GM08714 (cell line): ENCODE results near the gene GAS7.
"Not testable (repeated sequence)": the region's sequence is repeated elsewhere in the genome, so short reads cannot be mapped to it uniquely, and the experiment has no call there.

Experiments used
- H3K4me3 ChIP-seq: fragments of 200-500 bp; sonication (Bioruptor generic); 2 replicates; pipeline ENCODE4 v1.5.1; 2014; ENCODE audit warnings: mild to moderate bottlenecking, low read length, inconsistent platforms
- ZNF274 ChIP-seq: IDR thresholded peaks from 2 replicates; pipeline ENCODE4 v1.6.1; 2012; ENCODE audit warnings: mild to moderate bottlenecking, low read depth, low read length

Gene GAS7

DNA sequence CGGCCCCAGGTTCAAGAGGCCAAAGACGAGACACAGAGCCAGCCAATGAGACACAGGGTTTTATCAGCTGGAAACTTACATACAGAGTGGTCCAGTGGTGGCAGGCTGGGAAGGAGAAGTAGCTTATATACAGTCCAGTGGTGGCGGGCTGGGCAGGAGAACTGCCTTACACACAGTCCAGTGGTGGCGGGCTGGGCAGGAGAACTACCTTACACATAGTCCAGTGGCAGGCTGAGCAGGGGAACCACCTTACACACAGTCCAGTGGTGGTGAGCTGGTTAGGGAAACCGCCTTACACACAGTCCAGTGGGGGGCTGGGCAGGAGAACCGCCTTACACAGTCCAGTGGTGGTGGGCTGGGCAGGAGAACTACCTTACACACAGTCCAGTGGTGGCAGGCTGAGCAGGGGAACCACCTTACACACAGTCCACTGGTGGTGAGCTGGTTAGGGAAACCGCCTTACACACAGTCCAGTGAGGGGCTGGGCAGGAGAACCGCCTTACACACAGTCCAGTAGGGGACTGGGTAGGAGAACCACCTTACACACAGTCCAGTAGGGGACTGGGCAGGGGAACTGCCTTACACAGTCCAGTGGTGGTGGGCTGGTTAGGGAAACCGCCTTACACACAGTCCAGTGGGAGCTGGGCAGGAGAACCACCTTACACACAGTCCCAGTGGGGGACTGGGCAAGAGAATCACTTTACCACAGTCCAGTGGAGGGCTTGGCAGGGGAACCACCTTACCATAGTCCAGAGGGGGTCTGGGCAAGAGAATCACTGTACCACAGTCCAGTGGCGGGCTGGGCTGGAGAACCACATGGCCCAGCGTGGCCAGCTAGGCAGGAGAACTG, 90.9 kb downstream of the GAS7 start:
- no peak for TF ChIP-seq ZNF274
- H3K4me3 ChIP-seq: no peak overlapping the region

DNA sequence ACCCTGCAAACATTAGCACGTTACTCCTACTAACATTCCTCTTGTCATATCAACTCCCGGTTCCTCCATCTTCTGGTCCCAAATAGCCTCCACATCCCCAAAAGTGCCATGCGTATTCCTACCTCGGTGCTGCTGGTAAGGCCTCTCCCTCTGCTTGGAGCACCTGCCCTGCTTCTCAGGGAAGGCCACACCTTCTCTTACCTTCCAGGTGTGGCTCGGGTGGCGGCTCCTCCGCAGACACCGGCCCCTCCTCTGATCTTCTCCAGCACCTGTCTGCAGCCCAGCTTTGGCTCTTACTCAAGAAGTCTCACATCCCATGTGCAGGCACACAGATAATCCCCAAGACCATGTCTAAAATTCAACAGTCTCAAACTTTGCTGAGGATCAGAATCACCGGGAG, 92.3 kb downstream of the GAS7 start:
- H3K4me3 ChIP-seq: no peak overlapping the region
- no peak for TF ChIP-seq ZNF274

DNA sequence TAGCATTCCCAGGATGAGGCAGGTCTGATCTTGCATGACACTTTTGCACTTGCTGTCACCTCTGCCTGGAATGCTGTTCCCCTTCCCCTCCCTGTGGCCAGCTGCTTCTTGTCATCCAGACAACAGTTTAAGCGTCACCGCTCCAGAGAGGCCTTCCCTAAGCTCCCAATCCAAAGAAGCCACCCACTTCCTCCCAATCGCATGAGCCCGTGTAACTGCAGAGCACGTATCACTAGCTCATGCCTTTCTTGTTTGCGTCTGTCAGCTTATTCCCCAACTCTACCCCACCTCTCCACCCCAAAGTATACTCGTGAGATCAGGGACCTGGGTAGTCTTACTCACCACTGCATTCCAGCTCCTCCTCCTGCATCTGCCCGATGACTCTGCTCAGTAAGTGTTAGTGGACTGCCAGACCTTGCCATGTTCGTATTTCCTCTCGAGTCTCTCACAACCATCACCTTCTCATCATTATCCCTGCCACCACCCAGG, 92.8 kb downstream of the GAS7 start:
- H3K4me3 ChIP-seq: no peak overlapping the region
- no peak for TF ChIP-seq ZNF274

DNA sequence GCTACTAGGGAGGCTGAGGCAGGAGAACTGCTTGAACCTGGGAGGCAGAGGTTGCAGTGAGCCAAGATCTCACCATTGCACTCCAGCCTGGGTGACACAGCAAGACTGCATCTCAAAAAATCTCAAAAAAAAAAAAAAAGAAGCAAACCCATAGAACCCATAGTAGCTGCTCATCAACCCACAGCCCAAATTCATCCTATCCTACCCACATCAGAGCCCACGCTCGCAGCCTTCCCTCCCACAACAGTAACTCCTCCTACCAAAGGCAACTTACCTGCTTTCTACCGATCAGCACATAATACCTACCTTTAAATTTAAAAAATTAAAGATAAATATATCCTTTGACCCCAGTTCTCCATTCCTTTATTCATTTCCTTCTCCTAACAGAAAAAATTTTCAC, 94.7 kb downstream of the GAS7 start:
- no peak overlapping the region for H3K4me3 ChIP-seq
- no peak for TF ChIP-seq ZNF274

DNA sequence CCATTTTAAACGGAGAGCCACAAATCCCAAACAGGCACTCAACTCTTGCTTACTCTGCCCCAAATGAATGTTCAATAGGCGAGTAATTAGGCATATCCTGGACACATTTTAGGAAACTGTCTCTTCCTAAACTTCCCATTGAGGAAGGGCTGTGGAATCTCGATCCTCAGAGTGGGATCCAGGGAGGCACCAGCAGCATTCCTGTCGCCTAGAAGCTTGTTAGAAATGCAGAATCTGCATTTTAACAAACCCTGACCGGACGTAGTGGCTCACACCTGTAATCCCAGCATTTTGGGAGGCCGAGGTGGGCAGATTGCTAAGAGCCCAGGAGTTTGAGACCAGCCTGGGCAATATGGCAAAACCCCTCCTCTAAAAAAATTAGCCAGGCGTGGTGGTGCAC, 95.6 kb downstream of the GAS7 start:
- H3K4me3 ChIP-seq: no peak overlapping the region
- TF ChIP-seq ZNF274: no peak

DNA sequence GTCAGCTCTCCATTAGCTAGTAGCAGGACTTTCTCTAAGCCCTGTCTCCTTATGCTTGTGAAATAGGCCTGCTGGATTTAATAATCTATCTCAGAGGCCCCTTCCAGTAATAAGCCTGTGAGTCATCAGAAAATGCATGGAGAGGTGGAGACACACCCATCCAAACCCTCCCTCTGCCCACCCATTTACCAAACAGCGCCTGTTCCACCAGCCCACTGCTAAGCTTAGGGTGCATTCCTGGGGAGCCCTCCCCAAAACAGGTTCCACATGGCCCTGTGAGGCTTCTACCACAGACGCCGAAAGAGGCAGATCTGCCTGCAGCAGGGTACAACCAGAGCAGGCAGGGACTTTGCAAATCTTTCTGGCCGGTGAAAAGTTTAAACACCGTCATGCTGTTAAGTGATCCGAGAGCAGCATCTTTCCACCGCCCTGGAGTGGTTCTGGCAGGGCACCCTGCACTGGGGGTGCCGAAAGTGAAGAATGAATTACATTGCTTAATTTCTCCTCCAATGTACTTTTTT, 99.3 kb downstream of the GAS7 start:
- no peak overlapping the region for H3K4me3 ChIP-seq
- no peak for TF ChIP-seq ZNF274

DNA sequence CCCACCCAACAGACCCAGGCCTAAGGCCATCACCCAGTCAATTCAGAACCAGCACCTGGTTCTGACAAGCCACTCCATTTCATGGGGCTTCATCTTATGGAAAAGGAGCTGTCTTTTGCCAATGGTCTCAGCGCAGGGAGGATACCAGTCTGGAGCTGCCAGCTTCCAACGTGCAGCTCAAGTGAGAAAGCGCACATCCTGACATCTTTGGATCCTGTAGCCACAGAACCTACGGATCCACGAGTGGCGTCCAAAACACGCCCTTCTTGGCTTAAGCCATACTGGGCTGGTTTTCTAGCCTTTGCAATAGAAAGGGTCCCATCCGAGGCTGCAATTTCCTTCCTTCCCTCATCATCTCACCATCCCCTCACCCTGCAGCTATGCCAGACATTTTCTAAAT, 101.8 kb downstream of the GAS7 start:
- no peak overlapping the region for H3K4me3 ChIP-seq
- no peak for TF ChIP-seq ZNF274

DNA sequence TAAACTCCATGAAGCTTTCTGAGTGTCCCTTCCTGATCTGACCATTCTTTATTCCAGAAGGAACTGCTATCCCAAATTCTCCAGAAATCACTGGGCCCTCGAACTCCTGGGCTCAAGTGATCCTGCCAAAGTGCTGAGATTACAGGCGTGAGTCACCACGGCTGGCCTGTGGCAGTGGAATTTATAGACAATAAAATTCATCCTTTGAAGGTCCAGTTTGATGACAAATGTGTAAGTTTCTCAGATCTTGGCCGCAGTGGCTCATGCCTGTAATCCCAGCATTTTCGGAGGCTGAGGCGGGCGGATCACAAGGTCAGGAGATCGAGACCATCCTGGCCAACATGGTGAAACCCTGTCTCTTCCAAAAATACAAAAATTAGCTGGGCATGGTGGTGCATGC, 103.1 kb downstream of the GAS7 start:
- H3K4me3 ChIP-seq: not testable (repeated sequence)

DNA sequence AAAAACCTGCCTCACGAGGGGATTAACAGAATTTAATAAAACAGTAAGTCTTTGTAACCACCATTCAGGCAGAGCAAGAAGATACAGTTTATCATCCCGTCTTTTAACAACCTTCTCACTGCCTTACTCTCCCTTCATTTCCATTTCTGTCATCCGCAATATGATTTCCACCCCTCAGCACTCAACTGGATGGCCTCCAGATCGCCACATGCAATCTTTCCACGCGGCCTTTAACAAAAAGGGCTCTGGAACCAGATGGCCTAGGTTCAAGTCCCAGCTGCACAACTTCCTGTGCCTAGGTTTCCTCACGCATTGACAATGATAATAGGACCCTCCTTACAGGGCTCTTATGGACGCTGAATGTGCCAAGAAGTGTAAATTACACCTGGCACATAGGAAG, 103.6 kb downstream of the GAS7 start:
- H3K4me3 ChIP-seq: no peak overlapping the region
- no peak for TF ChIP-seq ZNF274

DNA sequence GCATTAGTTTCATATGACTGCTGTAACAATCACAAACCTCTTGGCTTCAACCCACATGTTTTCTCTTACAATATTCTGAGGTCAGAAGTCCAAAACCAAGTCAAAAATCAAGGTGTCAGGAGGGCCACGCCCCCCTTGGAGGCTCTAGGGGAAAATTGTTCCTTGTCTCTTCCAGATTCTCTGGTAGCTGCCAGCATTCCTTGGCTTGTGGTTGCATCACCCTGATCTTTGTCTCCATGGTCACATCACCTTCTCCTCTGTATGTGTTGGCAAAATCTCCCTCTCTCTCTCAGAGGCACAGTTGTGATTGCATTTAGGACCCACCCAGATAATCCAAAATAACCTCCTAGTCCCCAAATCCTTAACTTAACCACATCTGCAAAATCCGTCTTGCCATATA, 105.8 kb downstream of the GAS7 start:
- TF ChIP-seq ZNF274: no peak
- no peak overlapping the region for H3K4me3 ChIP-seq

DNA sequence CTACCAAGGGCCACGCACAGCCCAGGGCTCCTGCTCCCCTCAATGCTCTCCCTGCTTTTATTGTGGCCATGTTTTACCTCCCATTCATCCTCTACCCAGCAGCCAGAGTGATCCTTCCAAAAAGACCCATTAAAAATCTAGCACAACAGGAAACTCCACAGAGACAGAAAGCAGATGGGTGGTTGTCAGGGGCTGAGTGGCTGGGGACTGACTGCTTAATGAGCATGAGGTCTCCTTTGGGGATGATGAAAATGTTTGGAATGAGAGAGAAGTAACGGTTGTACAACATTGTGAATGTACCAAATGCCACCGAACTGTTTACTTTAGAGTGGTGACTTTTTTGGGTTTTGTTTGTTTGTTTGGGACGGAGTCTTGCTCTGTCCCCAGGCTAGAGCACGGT, 107.4 kb downstream of the GAS7 start:
- no peak overlapping the region for H3K4me3 ChIP-seq
- no peak for TF ChIP-seq ZNF274

DNA sequence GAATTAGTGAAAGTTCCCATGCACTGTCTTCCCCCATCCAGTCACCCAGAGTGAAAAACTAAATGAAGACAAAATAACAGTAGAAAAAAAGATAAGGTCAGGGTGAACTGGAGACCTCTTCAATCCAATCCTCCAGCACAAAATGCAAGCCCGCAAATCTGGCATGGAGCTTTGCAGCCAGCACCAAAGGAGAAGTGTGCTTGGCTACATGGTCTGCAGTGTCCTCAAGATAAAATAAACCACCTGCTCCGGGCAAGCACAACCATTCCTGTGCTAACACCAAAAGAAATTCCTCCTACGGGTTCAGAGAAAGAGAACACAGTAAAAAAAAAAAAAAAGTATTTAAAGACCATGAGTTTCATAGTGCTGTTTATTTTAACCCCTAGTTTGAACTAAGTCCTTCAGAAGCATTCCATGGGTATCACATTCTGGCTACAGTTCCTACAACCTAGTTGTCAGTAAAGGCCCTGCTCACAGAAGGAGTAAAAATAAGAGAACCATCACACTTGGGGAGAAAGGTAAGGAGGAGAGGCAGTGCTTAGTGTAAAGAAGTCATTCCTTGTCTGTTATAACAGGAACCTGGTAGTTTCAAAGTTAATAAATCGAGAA, 109.1 kb downstream of the GAS7 start:
- no peak overlapping the region for H3K4me3 ChIP-seq
- TF ChIP-seq ZNF274: no peak

DNA sequence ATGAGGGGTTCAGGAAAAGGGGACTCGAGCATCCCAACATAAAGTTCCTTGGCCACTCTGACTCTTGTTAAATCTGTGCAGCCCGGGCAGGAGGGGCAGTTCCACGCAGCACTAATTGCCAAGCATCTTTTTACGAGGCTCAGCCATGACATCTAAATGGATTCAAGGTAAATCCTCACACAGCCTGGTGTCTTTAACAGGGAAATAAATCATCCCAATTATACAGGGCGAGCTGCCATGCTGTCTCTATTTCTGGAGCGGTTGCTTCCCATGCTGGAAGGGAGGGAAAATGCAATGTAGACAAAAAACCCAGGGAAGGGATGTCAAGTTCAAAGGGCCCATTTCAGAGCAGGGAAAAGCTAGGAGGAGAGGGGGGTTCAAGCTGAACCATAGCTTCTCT, 110.0 kb downstream of the GAS7 start:
- TF ChIP-seq ZNF274: no peak
- H3K4me3 ChIP-seq: no peak overlapping the region

DNA sequence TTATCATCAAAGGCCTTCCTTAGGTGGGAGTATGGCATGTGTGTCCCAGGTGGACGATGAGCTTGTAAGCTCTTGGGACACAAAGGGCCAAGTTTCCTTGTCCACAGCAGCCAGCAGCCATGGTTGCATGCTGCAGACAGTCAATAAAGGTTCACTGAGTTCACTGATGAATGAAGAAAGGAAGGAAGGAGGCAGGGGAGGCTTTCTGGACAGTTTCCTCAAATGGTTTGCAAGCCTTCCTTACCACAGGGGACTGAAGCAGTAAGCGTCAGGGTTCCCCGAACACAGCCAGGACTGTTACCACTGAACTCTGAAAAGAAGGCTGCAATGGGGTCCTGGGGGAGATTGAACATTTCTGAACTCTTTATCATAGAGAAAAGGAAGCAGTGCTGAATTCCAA, 111.1 kb downstream of the GAS7 start:
- TF ChIP-seq ZNF274: no peak
- H3K4me3 ChIP-seq: no peak overlapping the region

DNA sequence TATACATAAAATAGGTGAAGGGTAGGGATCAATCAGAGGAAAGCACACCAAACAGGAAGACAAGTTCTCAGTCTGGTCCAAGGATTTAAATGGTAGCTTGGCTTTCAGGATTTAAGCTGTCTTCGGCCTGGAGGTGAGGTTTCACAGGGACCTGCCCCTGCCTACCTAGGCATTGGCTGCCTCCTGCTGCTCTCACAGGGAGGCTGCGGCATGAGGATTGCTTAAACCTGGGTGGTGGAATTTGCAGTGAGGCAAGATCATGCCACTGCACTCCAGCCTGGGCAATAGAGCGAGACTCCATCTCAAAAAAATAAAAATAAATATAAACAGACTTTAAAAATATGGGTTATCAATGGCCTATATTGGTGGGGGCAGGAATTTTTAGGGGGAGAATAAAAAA, 114.5 kb downstream of the GAS7 start:
- no peak overlapping the region for H3K4me3 ChIP-seq
- no peak for TF ChIP-seq ZNF274
